SK-N-SH (cell line): ENCODE data around the gene PACC1. TPM values are rescaled to one million over a fixed set of nuclear protein-coding genes. Genes with fewer than 3 reads are reported as not detected.

Experiments
- CTCF ChIA-PET: fragments of 300-600, 350-600 bp; formaldehyde crosslinking; extraction: SDS; loops from one replicate; lab custom pipeline; 2021; lab: Yijun Ruan, JAX
- POLR2A ChIA-PET: fragments of 350-600 bp; sonication (Branson Sonifier 250); formaldehyde crosslinking; extraction: SDS; loops from one replicate; lab custom pipeline; 2020; ENCODE audit warnings: antibody characterized with exemption, inconsistent platforms; lab: Yijun Ruan, JAX
- DNase-seq: peaks from one replicate; pipeline ENCODE4 v3.0.0; 2012
- H2AFZ ChIP-seq: fragments of 200-600 bp; sonication (generic); 2 replicates; pipeline ENCODE4 v1.8.1; 2016; ENCODE audit warnings: antibody characterized with exemption, mild to moderate bottlenecking, low read depth
- H3F3A ChIP-seq: fragments of 200-600 bp; sonication (generic); replicated peaks from 2 replicates; pipeline ENCODE3; 2016; ENCODE audit warnings: antibody characterized with exemption, mild to moderate bottlenecking; ENCODE audit not compliant: insufficient read depth
- H3K27ac ChIP-seq, 2 experiments: fragments of 200-500 bp in 1 of 2; fragments of 200-600 bp in 1 of 2; sonication (Bioruptor generic) in 1 of 2; sonication (generic), shearing (Covaris generic) in 1 of 2; 2 replicates each; pipeline versions ENCODE4 v1.5.1 to v1.6.1; 2014 to 2016; ENCODE audit warnings: low read depth in 2 of 2, inconsistent platforms in 1 of 2, low read length in 1 of 2, mild to moderate bottlenecking in 1 of 2, mixed read lengths in 1 of 2
- H3K27me3 ChIP-seq: fragments of 200-600 bp; sonication (generic), shearing (Covaris generic); 2 replicates; pipeline ENCODE4 v1.6.1; 2016; ENCODE audit warnings: mixed run types; ENCODE audit not compliant: insufficient read depth
- H3K36me3 ChIP-seq, 2 experiments: fragments of 200-500 bp in 1 of 2; fragments of 200-600 bp in 1 of 2; sonication (Bioruptor generic) in 1 of 2; sonication (generic) in 1 of 2; replicated peaks in 1 of 2; 2 replicates each; pipeline versions ENCODE3 to v1.5.1; 2014 to 2016; ENCODE audit warnings: low read length in 1 of 2, mild to moderate bottlenecking in 1 of 2; ENCODE audit not compliant: insufficient read depth in 2 of 2, control insufficient read depth in 1 of 2
- H3K4me1 ChIP-seq, 2 experiments: fragments of 200-500 bp in 1 of 2; fragments of 200-600 bp in 1 of 2; sonication (Bioruptor generic) in 1 of 2; sonication (generic), shearing (Covaris generic) in 1 of 2; 2 replicates each; pipeline versions ENCODE4 v1.5.1 to v1.6.1; 2014 to 2016; ENCODE audit warnings: low read depth in 1 of 2, low read length in 1 of 2, mixed run types in 1 of 2; ENCODE audit not compliant: insufficient read depth in 2 of 2, control insufficient read depth in 1 of 2
- H3K4me2 ChIP-seq: fragments of 200-600 bp; sonication (generic), shearing (Covaris generic); 2 replicates; pipeline ENCODE4 v1.6.1; 2017; ENCODE audit warnings: mixed run types
- H3K4me3 ChIP-seq, 2 experiments: fragments of 200-500 bp in 1 of 2; fragments of 200-600 bp in 1 of 2; sonication (Bioruptor generic) in 1 of 2; sonication (generic), shearing (Covaris generic) in 1 of 2; 2 replicates each; pipeline versions ENCODE4 v1.5.1 to v1.8.1; 2014 to 2016; ENCODE audit warnings: low read depth in 2 of 2, inconsistent platforms in 1 of 2, low read length in 1 of 2, mild to moderate bottlenecking in 1 of 2, mixed read lengths in 1 of 2, moderate library complexity in 1 of 2
- H3K79me2 ChIP-seq: fragments of 200-600 bp; sonication (generic); 2 replicates; pipeline ENCODE4 v1.8.1; 2017; ENCODE audit warnings: mild to moderate bottlenecking; ENCODE audit not compliant: insufficient read depth
- H3K9ac ChIP-seq: fragments of 200-600 bp; sonication (generic); 2 replicates; pipeline ENCODE4 v1.6.1; 2017; ENCODE audit warnings: mixed run types
- H3K9me2 ChIP-seq: fragments of 200-600 bp; sonication (generic); 2 replicates; pipeline ENCODE4 v1.6.1; 2017; ENCODE audit warnings: mixed run types
- H3K9me3 ChIP-seq: fragments of 200-600 bp; sonication (generic); 2 replicates; pipeline ENCODE4 v1.6.1; 2017; ENCODE audit warnings: mixed run types, mild to moderate bottlenecking, moderate library complexity
- H4K20me1 ChIP-seq: fragments of 200-600 bp; sonication (generic); 2 replicates; pipeline ENCODE4 v1.6.1; 2017; ENCODE audit warnings: mild to moderate bottlenecking, mixed run types; ENCODE audit not compliant: insufficient read depth
- CTCF ChIP-seq: fragments of 200-600 bp; sonication (generic); IDR thresholded peaks from 2 replicates; pipeline ENCODE4 v1.6.1; 2017; ENCODE audit warnings: antibody characterized with exemption, mild to moderate bottlenecking, moderate library complexity
- EP300 ChIP-seq, 2 experiments: IDR thresholded peaks; 2 replicates each; pipeline versions ENCODE4 v1.4.0 to v1.6.1; 2012; ENCODE audit warnings: borderline replicate concordance in 1 of 2, low read depth in 1 of 2, low read length in 1 of 2
- FOSL2 ChIP-seq: IDR thresholded peaks from 2 replicates; pipeline ENCODE4 v1.4.0; 2012; ENCODE audit warnings: low read depth, mild to moderate bottlenecking, moderate library complexity, borderline replicate concordance
- GATA2 ChIP-seq: sonication (generic); formaldehyde crosslinking; IDR thresholded peaks from 2 replicates; pipeline ENCODE4 v1.5.0; 2020; ENCODE audit warnings: mild to moderate bottlenecking, missing genetic modification reagents
- IRF3 ChIP-seq: fragments of 150-350 bp; IDR thresholded peaks from 2 replicates; pipeline ENCODE4 v1.6.1; 2016; ENCODE audit warnings: mild to moderate bottlenecking, low read depth, low read length
- MEF2A ChIP-seq: IDR thresholded peaks from 2 replicates; pipeline ENCODE4 v1.4.0; 2012; ENCODE audit warnings: low read depth, borderline replicate concordance
- NFIC ChIP-seq: IDR thresholded peaks from 2 replicates; pipeline ENCODE4 v1.4.0; 2012; ENCODE audit warnings: borderline replicate concordance
- NRF1 ChIP-seq: IDR thresholded peaks from 2 replicates; pipeline ENCODE4 v1.6.1; 2012; ENCODE audit warnings: low read depth, mild to moderate bottlenecking, low read length
- RAD21 ChIP-seq: IDR thresholded peaks from 2 replicates; pipeline ENCODE4 v1.6.1; 2012; ENCODE audit warnings: mild to moderate bottlenecking, low read length
- RCOR1 ChIP-seq: fragments of 150-350 bp; IDR thresholded peaks from 2 replicates; pipeline ENCODE4 v1.6.1; 2017; ENCODE audit warnings: antibody characterized with exemption, low read length
- RXRA ChIP-seq: IDR thresholded peaks from 2 replicates; pipeline ENCODE4 v1.4.0; 2012; ENCODE audit warnings: low read depth, mild to moderate bottlenecking, borderline replicate concordance
- TAF1 ChIP-seq: IDR thresholded peaks from 2 replicates; pipeline ENCODE4 v1.6.1; 2012; ENCODE audit warnings: low read depth, mild to moderate bottlenecking, low read length, moderate library complexity, borderline replicate concordance
- TEAD4 ChIP-seq: IDR thresholded peaks from 2 replicates; pipeline ENCODE4 v1.4.0; 2012; ENCODE audit warnings: mild to moderate bottlenecking, borderline replicate concordance; ENCODE audit not compliant: insufficient read depth
- USF1 ChIP-seq: IDR thresholded peaks from 2 replicates; pipeline ENCODE4 v1.4.0; 2012; ENCODE audit warnings: low read depth, borderline replicate concordance
- WGBS: methylation state at CpG from one replicate; pipeline ENCODE4 v1.1.6; 2017; ENCODE audit warnings: low lambda C conversion rate; 5-methylcytosine and 5-hydroxymethylcytosine counted together
- polyA plus RNA-seq, 3 experiments: library from polyadenylated mRNA; depleted of rRNA; stranded (reverse); fragments of >200 nt; gene quantifications; 2 replicates each; pipeline ENCODE4 v1.2.3, GENCODE V29; 2012
- TF ChIP-seq, protein P1 (sequence below): IDR thresholded peaks from 2 replicates; pipeline ENCODE4; 2012
- TF ChIP-seq, protein P2 (sequence below): fragments of 150-350 bp; IDR thresholded peaks from 2 replicates; pipeline ENCODE4 v1.6.1; 2017; ENCODE audit warnings: antibody characterized with exemption, low read length, low read depth, borderline replicate concordance

Gene PACC1
- polyA plus RNA-seq, 1 of the 3 experiments (the other 2 are of a cell fraction): 23.1 TPM

GRCh38 chr1:212437179-212437798 lies 22.6 kb upstream of the PACC1 start:
- ChIA-PET CTCF (interaction anchor here (1.5 to 3.6 kb wide), 2 partner anchors 18 to 367 kb away, joined by 3 to 15 read pairs; no protein-coding TSS in a partner anchor), POLR2A (no interaction called here)
- Histone ChIP-seq H2AFZ (no peak overlapping the region), H3K27ac (no peak overlapping the region), H3K4me2 (no peak overlapping the region), H3K4me3 (no peak overlapping the region), H3F3A (no peaks in the 10 kb centered on the region), H3K27me3 (no peaks in the 10 kb centered on the region), H3K9ac (no peak overlapping the region), H4K20me1 (no peaks in the 10 kb centered on the region), H3K36me3 (no peaks in the 10 kb centered on the region), H3K9me3 (no peaks in the 10 kb centered on the region), H3K79me2 (peaks cover 30% of the 10 kb centered on the region), H3K9me2 (no peaks in the 10 kb centered on the region), H3K4me1 (peaks cover 0 to 12% of the 10 kb centered on the region in 2 experiments; a peak in 1 of 4 replicates)
- no peak for DNase-seq
- 92% methylated on average over 4 of the region's 4 CpGs for WGBS
- no peak for TF ChIP-seq RAD21
- no peak for TF ChIP-seq GATA2 (CRISPR knock-in tag)
- TF ChIP-seq TAF1: no peak
- TF ChIP-seq TEAD4: no peak
- no peak for TF ChIP-seq IRF3
- no peak for TF ChIP-seq NRF1
- no peak for TF ChIP-seq FOSL2
- no peak for TF ChIP-seq EP300 (IDR thresholded peaks at IDR 0.05; ENCODE audit: borderline replicate concordance in 1 of 2, low read depth in 1 of 2, low read length in 1 of 2)
- TF ChIP-seq, protein P1, sequence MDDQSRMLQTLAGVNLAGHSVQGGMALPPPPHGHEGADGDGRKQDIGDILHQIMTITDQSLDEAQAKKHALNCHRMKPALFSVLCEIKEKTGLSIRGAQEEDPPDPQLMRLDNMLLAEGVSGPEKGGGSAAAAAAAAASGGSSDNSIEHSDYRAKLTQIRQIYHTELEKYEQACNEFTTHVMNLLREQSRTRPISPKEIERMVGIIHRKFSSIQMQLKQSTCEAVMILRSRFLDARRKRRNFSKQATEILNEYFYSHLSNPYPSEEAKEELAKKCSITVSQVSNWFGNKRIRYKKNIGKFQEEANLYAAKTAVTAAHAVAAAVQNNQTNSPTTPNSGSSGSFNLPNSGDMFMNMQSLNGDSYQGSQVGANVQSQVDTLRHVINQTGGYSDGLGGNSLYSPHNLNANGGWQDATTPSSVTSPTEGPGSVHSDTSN: no peak
- TF ChIP-seq MEF2A: no peak
- no peak for TF ChIP-seq CTCF
- TF ChIP-seq, protein P2, sequence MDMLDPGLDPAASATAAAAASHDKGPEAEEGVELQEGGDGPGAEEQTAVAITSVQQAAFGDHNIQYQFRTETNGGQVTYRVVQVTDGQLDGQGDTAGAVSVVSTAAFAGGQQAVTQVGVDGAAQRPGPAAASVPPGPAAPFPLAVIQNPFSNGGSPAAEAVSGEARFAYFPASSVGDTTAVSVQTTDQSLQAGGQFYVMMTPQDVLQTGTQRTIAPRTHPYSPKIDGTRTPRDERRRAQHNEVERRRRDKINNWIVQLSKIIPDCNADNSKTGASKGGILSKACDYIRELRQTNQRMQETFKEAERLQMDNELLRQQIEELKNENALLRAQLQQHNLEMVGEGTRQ: no peak
- no peak for TF ChIP-seq RXRA
- TF ChIP-seq RCOR1: no peak
- TF ChIP-seq NFIC: no peak
- no peak for TF ChIP-seq USF1
